NCI-H774 (cell line): ENCODE results near the gene TMEM181.
"Not testable (repeated sequence)": the region's sequence is repeated elsewhere in the genome, so short reads cannot be mapped to it uniquely, and the experiment has no call there.

Source experiments
- DNase-seq: peaks from one replicate; lab custom pipeline; 2025; lab: John Stamatoyannopoulos, UW

Gene TMEM181, protein sequence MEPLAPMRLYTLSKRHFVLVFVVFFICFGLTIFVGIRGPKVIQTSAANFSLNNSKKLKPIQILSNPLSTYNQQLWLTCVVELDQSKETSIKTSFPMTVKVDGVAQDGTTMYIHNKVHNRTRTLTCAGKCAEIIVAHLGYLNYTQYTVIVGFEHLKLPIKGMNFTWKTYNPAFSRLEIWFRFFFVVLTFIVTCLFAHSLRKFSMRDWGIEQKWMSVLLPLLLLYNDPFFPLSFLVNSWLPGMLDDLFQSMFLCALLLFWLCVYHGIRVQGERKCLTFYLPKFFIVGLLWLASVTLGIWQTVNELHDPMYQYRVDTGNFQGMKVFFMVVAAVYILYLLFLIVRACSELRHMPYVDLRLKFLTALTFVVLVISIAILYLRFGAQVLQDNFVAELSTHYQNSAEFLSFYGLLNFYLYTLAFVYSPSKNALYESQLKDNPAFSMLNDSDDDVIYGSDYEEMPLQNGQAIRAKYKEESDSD

DNA sequence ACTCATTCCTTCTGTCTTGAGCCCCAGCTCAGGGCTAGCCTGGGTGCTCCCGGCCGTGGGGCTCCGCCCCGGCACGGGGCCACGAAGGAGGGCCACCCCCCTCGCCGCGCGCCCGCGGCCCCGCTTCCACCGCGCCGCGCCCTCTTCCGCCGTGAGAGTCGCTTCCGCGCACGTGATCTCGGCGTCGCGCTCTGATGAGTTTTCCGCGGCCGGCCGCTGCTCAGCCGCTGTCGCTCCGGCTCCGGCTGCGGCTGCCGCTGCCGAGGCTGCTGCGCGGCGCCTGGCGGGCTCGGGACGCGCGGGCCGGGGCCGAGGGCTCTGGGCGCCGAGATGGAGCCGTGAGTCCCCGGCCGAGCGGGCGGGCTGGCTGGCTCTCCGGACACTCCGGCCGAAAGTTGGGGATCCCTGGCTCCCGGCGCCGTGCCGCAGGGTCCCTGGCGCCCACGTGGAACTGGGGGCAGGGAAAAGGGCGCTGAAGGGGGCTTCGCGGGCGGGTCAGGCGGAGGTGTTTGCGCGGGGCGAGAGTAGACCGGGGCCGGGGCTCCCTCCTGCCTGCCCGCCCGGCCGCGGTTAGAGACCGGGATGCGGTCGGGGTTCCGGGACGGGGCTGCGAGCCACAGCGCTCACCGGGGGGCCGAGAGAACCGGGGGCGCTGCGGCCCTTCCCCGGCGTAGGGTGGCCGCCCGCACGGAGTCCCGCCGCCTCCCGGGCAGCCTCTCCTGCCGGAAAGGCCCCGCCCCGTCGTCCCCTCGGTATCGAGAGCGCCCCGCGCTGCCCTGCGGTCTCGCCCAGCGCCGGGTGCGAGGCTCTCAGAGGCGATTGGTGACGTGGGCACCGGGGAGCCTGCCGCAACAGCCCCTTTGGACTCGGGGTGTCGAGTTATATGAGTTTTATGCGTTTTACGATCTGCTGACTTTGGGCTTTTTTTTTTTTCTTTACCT is at the start of gene TMEM181:
TMEM181 (plus strand) TSS at position 197 of the 941 bp plus-strand sequence; CDS start at position 331, 134 bp downstream.
- DNase-seq: peak; percentile 88

DNA sequence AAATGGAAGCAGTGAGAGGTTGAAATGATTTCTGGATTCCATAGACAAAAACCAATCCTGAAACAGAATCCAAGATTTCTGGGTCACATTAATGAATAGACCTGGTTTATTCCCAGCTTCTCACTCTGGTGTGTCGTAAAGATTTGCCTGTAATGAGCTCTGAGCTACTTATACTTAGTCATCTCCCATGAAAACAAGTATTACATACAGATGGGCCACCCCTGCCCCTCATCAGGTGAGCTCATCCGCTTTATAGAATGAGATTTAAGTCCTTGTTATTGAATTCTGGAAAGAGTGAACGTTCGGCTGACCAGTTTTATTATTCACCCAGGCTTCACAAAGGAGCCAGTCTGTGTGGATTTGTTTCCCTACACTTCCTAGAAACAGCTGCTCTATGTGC is 47.1 kb upstream of the TMEM181 start:
- no peak for DNase-seq

DNA sequence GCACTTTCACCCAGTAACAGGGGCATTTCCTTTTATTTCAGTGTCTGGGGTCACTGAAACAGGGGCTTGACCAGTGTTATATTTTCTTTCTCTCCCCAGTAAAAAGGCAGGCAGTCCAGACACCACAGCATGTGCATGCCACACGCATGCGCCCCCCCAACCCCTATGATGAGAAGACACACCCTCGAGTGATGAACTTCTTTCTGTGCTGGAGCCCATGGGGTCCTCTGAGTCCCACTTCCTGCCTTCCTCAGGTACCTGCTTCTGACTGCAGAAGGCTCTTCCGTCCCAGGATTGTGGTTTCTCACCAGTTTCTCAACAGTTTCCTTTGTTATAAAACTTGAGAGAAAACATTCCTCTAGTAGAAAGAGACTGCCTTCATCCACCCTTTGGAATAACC is 45.7 kb upstream of the TMEM181 start:
- DNase-seq: no peak

DNA sequence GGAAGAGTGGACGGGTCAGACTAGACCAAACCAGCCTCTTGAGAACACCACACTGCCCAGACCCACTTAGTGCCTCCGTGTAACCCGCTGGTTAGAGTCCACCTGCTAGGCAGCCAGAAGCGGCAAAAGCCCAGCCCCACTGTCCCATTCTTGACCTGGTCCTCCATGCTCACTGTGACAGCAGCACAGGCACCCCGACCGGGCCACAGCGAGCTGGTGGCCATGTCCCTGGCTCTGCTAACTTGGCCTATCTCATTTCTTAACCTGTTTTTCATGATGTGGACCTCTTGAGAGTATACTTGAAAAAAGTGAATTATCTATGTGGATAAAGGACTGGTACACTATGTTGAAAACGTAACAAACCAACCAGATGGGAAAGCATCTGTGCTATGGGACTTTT is 44.9 kb upstream of the TMEM181 start:
- DNase-seq: no peak

DNA sequence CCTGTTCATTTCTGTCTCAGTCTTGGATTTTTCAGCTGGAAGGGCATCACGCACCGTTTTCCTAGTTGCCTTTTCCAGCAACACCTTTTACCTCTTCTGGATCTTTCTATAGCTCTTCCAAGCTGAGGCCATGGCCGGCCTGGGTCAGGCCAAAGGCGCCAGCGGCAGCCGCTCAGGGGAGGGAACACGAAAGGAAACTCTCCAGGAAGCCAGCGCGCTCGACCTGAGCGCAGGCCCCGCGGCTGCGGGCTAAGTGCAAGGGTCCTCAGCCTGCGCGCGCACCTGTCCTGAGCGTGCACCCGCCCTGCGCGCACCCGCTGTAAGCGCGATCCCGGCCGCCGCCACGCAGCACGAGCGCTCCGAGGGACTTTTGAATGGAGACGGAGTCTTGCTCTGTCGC is 43.8 kb upstream of the TMEM181 start:
- no peak for DNase-seq

DNA sequence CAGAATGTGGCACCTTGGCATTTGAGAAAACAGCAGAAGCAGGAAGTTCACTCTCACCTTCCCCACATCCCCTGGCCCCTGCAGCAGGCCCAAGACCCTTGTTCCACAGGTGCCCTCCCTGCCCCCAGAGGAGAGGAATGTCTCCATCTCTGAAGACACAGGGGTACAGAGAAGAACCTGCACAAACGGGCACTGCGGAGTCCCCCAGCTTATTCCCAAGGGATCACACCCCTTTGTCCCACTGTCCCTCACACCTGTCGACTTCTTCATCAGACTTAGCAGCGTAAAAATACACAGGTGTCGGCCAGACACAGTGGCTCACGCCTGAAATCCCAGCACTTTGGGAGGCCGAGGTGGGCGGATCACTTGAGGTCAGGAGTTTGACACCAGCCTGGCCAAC is 42.9 kb upstream of the TMEM181 start:
- DNase-seq: no peak

DNA sequence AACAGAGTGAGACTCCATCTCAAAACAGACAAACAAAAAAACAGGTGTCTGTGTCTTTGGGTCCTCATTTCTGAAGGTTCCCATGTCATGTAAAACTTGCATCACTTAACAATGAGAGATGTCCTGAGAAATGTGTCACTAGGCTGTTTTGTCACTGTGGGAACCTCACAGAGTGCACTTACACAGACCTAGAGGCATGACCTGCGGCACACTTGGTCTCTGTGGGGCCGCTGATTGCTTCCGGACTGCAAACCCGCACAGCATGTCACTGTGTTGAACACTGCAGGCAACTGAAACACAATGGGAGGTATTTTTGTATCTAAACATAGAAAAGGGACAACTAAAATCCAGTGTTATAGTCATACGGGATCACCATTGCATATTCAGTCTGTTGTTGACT is 42.3 kb upstream of the TMEM181 start:
- DNase-seq: no peak

DNA sequence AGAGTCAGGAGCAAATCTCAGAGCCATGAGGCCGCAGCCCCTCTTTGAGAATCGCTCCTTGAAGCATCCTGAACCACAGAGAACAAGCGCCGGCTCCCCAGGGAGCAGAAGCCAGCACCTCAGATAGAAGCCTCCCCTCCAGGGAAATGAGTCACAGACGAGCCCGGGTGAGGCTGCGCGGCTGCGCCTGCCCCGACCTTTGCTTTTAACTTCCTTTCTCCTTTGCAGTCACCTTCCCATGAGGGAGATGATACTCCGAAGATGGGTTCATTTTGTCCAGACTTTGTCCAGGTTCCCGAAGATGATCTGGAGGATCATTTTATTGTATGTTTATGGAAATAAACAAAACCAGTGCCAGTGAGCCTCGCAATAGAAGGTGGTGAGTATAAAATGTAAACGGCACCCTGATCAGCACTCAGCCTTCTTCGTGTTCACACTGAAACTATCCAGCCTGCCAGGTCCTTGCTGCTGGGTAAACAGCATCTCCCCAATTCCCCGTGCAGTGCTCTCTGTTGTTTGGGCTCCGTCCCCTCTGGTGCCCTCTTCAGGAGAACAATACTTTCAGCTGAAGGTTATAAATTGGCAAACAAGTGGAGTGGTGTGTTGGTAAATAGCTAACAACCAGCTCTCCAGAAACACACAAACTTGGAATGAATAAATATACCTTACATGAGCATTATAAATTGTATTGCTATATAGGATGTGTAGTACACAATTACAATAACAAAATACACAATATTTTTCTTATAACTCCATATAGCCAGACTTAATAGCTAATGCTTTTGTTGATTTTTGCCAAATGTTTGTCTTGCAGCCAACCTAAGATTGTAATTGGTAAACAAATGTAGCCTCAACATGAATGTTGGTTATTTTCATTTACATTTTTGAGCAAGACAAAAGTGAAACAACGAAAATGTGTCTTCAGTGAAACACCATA is 41.4 kb upstream of the TMEM181 start:
- peak; percentile 71 for DNase-seq

DNA sequence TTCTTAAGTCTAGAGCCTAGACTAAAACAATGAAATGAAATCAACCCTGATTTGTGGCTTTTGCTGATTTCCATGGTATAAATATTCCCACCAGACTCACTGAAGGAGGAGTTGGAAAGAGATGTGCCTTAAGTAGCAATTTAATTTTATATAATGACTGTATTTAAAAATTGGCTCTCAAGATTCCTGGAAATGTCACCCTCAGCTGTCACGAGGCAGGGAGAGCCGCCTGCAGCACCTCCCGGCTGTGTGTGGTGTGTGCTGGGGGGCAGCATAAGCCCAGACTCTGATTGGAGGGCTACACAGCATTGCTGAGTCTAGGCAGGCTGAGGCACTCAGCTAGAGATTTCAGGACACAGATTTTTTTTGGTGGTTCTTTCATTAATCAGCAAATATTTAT is 40.6 kb upstream of the TMEM181 start:
- DNase-seq: no peak

DNA sequence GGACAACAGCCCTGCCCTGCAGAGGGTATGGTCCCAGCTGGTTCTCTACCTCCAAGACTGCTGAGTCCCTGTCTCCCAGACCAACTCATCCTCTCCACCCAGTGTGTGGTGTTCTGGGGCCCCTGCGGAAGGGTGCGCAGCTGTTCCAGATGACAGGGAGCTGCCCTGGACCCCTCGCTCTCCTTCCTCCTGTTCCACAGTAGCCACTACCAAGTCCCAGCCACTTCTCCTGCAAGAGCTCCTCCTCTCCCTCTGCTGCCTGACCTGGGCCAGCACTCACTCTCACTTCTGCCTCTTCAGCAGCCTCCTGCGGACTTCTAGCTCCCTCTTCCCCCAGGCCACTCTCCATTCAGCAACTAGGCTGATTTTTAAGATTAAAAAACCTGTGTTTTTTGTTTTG is 40.1 kb upstream of the TMEM181 start:
- DNase-seq: no peak

DNA sequence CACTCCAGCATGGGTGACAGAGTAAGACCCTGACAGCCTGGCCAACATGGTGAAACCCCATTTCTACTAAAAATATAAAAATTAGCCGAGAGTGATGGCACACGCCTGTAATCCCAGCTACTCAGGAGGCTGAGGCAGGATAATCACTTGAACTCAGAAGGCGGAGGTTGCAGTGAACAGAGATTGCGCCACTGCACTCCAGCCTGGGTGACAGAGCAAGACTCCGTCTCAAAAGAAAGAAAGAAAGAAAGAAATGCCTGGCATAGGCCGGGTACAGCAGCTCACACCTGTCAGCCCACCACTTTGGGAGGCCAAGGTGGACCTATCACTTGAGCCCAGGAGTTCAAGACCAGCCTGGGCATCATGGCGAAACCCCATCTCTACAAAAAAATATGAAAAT is 38.9 kb upstream of the TMEM181 start:
- not testable (repeated sequence) for DNase-seq

DNA sequence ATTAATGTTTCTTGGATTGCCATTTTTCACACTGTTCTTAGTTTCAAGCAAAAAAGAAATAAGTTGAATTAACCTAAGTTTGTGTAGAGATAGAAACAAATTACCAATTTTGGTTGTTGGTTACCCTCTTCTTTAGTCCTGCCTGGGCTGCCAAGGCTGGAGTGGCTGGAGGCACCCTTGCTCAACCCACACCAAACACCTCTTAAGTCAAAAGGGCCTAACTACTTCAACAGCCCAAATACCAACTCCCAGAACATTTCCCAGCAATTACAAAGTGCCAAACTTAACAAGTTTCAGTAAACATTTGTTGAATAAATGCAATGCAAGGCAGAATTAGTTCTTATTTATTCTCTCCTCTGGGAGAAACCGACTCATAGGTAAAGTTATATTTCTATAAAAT is 38.1 kb upstream of the TMEM181 start:
- no peak for DNase-seq

DNA sequence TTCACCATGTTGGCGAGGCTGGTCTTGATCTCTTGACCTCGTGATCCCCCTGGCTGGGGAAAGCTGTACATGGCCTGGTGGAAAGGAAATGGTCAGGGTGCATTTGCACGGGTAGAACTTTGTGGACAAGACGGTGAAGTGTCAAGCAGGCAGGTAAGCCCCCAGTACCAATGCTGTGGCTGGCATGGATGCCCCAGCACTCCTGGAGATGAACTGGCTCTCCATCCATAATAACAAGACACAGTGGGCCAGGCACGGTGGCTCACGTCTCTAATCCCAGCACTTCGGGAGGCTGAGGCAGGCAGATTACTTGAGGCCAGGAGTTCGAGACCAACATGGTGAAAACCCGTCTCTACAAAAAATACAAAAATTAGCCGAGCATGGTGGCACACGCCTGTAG is 37.3 kb upstream of the TMEM181 start:
- no peak for DNase-seq

DNA sequence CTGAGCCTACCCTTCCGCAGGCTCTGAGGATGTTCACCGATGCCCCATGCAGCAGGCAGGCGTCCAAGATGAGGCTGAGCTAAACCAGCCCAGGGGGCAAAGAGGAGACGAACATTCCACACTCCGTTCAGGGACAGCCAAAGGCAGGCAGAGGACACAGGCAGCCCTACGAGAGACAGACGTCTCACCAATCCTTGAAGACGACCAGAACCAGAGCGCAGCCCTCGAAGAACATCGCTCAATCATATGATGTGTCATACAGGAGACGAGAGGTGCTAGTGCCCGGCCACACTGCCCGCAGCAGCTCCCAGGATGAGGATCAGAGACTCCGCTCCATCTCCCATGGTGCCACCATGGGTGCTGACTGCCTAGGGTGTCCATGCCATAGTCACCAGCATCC is 35.6 kb upstream of the TMEM181 start:
- DNase-seq: no peak

DNA sequence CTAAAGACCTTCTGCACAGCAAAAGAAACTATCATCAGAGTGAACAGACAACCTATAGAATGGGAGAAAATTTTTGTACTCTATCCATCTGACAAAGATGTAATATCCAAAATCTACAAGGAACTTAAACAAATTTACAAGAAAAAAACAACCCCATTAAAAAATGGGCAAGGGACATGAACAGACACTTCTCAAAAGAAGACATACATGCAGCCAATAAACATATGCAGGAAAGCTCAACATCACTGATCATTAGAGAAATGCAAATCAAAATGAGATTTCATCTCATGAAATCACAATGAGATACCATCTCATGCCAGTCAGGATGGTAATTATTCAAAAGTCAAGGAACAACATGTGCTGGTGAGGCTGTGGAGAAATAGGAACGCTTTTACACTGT is 32.0 kb upstream of the TMEM181 start:
- DNase-seq: not testable (repeated sequence)

DNA sequence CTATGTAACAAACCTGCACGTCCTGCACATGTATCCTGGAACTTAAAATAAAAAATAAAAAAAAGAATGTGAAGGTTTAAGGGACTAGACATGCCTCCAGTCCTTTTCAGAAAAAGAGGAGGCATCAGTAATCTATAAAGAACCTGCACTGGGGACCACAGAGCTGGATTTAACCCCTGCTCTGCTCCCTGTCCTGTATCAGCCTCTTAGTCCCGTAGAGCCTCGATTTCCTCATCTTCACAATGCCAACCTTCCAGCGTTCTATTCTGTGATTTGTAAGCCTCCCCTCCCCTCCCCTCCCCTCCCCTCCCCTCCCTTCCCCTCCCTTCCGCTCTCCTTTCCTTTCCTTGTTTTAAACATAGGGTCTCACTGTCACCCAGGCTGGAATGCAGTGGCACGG is 31.1 kb upstream of the TMEM181 start:
- no peak for DNase-seq

DNA sequence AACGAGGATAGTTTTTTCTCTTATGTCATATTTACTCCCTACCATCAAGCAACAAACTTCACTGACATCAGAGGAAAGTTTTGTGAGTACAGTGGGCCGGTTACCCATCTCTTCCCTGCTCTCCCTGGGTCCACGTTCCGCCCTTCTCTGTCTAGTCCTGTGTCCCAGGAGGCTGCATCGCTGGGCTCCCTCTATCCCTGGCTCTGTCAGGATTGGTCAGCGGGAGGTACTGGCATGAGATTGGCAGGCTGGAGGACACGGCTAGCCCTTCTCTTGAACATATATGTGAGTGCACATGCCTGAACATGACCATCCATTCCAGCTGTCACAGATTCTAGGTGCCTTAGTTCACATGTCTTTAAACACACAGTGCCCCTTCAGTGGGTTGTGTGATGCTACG is 30.3 kb upstream of the TMEM181 start:
- no peak for DNase-seq

DNA sequence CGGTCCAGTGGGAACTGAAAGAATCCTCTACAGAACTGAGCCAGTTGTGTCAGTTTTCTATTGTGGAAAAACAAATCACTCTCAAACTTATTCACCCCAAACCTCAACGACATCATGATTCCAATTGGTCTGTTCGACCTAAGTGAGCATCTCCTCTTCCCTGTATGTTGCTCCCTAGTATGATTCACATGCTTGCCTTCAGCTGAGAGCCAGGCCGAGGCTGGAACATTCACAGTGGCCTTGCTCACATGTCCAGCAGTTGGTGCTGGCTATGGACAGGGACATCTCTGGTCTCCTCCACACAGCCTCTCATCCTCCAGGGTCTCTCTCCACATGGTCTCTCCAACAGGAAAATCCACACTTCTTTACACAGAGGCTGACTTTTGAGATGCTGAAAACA is 28.3 kb upstream of the TMEM181 start:
- DNase-seq: no peak

DNA sequence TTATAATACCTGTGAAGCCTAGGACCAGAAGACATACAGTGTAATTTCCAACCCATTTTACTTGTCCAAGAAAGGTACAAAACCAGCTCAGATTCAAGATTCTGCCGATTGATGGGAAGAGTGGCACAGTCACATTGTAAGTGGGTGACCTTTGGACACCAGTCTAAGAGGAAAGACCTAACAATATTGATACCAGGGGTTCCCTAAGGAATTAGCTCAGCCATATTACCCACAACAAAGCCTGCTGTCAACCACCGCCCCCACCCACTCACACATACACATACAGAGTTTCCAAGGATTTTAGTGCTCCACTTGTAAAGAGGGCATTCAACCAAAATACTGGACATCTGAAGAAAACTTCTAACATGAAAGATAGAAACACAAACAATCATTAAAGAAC is 27.9 kb upstream of the TMEM181 start:
- DNase-seq: no peak

DNA sequence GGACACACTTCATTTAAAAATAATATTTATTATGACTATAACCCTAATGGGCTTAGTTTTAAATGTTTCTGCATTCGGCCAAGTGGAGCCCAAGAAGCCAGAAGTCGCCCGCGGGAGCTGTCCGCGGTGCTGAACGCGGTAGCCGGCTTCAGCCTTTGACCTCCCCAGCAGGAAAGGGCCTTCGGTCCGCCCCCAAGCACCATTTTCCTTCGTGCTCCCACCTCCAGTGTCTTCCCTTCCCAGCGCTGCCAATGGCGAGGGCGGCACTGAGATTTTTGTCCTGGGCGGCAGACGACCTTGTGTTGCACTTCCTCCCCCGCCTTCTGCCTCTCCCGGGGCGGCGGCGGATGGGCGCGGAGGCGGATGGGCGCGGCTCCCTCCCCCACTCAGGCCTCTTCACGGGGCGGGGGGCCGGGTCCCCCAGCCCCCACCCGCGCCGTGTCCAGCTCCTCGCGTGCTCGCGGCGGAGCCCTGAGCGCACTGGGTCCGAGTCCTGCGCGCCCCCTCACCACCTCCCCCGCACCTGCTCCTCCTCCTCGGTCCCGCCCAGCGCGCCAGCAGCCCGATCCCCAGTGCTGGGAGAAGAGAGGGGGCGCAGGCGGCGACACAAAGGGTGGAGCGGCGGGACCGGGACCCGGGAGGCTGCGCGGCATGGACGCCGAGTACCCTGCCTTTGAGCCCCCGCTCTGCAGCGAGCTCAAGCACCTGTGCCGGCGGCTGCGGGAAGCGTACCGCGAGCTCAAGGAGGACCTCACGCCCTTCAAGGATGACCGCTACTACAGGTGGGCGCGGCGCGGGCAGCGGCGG is 23.6 kb upstream of the TMEM181 start:
- DNase-seq: peak; percentile 80
